ENCODE results near the gene TBC1D1.

TBC1D1 gene

DNA sequence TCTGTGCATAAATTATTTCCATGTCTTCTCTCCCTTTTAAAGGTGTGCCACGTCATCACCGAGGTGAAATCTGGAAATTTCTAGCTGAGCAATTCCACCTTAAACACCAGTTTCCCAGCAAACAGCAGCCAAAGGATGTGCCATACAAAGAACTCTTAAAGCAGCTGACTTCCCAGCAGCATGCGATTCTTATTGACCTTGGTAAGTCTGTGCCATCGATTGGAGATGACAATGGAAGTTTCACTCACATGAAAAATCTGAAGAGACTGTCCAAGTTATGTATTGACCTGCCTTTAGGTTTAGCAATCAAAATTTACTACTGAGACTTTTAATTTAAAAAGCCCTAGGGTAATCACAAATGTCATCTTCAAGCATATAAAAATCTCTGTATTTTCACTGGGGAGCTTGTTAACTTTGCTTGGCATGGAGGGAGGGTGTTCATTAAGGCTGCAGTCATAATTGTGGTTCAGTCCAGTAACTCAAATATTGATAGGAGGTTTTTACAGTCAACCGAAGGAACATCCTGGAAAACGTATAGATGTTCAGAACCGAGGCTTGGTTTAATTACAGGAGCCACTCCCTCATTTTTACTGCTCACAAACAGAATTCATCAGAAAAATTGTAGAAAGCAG lies 212.2 kb downstream of the TBC1D1 start:
- no peak overlapping the region for H3K14ac ChIP-seq (ENCODE audit: low read length)
- peaks cover 16 to 44% of the 10 kb centered on the region in 2 donors for H3K36me3 ChIP-seq (replicated peaks in 1 of 2; ENCODE audit: control insufficient read depth in 2 of 2, insufficient read depth in 2 of 2, low read length in 2 of 2)
- no peak overlapping the region for H3K18ac ChIP-seq (ENCODE audit: low read length)
- H2AK5ac ChIP-seq (ENCODE audit: low read depth, low read length), result no peak overlapping the region
- no CpG with 5 or more reads among the region's 7 CpGs for WGBS, 2 donors (ENCODE audit: extremely low coverage in 2 of 2, insufficient read length in 2 of 2, insufficient replicate concordance in 1 of 2)
- no peak overlapping the region for H3K4me2 ChIP-seq (ENCODE audit: insufficient read depth, low read length, poor library complexity, severe bottlenecking)
- peaks cover 0 to 6% (median 0%) of the 10 kb centered on the region in 3 experiments for H3K27me3 ChIP-seq (ENCODE audit: control insufficient read depth in 3 of 3, insufficient read depth in 3 of 3, low read depth in 1 of 3, low read length in 3 of 3)
- H3K4me1 ChIP-seq (ENCODE audit: control insufficient read depth in 2 of 2, insufficient read depth in 1 of 2, low read depth in 1 of 2, low read length in 2 of 2), result peaks cover 1 to 2% of the 10 kb centered on the region in 2 donors
- no peak overlapping the region for H4K91ac ChIP-seq (ENCODE audit: low read depth, low read length, poor library complexity)
- H2AFZ ChIP-seq (ENCODE audit: low read length), result no peak overlapping the region
- no peak for DNase-seq (ENCODE audit: low spot score)
- H4K8ac ChIP-seq (ENCODE audit: low read depth, low read length), result no peak overlapping the region
- no peak overlapping the region for H2BK5ac ChIP-seq (ENCODE audit: low read length)
- H3K9ac ChIP-seq (ENCODE audit: low read depth, low read length, poor library complexity), result no peak overlapping the region
- H2BK120ac ChIP-seq (ENCODE audit: low read depth, low read length), result no peak overlapping the region
- no peaks in the 10 kb centered on the region for H3K79me1 ChIP-seq (ENCODE audit: low read depth, low read length)
- H2BK12ac ChIP-seq (ENCODE audit: low read length), result no peak overlapping the region
- H2BK15ac ChIP-seq (ENCODE audit: low read length), result no peak overlapping the region
- H3K27ac ChIP-seq (replicated peaks; ENCODE audit: low read length), result no peak overlapping the region
- no peak overlapping the region for H3K23ac ChIP-seq (ENCODE audit: low read depth, low read length, poor library complexity)
- H3K4ac ChIP-seq (ENCODE audit: low read length), result no peak overlapping the region
- no peak overlapping the region for H3K4me3 ChIP-seq (ENCODE audit: low read length in 2 of 2)
- peaks cover 0 to 3% of the 10 kb centered on the region in 2 donors for H3K9me3 ChIP-seq (replicated peaks in 1 of 2; ENCODE audit: control insufficient read depth in 2 of 2, insufficient read depth in 1 of 2, low read depth in 1 of 2, low read length in 2 of 2)

DNA sequence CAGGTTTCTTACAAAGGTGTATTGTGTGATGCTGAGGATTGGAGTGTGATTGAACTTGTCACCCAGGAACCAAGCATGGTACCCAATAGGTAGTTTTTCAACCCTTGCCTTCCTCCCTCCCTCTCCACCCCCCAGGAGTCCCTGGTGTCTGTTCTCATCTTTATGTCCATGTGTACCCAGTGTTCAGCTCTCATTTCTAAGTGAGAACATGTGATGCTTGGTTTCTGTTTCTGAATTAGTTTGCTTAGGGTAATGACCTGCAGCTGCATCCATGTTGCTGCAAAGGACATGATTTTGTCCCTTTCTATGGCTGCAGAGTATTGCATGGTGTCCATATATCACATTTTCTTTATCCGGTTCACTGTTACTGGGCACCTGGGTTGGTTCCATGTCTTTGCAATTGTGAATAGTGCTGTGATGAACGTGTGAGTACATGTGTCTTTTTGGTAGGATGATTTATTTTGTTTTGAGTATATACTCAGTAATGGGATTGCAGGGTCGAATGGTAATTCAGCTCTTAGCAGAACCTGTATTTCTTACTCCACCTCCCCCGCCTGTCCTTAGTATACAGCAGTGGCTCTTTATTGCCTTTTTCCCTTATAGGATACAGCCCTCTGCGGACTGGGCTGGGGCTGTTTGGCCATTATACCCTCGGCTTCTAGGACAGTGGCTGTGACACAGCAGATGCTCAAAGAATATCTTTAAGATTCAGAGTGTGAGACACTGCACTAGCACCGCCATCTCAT lies 214.8 kb downstream of the TBC1D1 start:
- Histone ChIP-seq H3K27ac (replicated peaks; ENCODE audit: low read length) (no peak overlapping the region), H3K4me3 (ENCODE audit: low read length in 2 of 2) (no peak overlapping the region), H3K14ac (ENCODE audit: low read length) (no peak overlapping the region), H3K4me1 (ENCODE audit: control insufficient read depth in 2 of 2, insufficient read depth in 1 of 2, low read depth in 1 of 2, low read length in 2 of 2) (peaks cover 13 to 21% of the 10 kb centered on the region in 2 donors), H2BK12ac (ENCODE audit: low read length) (no peak overlapping the region), H3K27me3 (ENCODE audit: control insufficient read depth in 3 of 3, insufficient read depth in 3 of 3, low read depth in 1 of 3, low read length in 3 of 3) (peaks cover 0 to 10% (median 0%) of the 10 kb centered on the region in 3 experiments), H3K18ac (ENCODE audit: low read length) (no peak overlapping the region), H3K36me3 (replicated peaks in 1 of 2; ENCODE audit: control insufficient read depth in 2 of 2, insufficient read depth in 2 of 2, low read length in 2 of 2) (peaks cover 15 to 45% of the 10 kb centered on the region in 2 donors), H3K9me3 (replicated peaks in 1 of 2; ENCODE audit: control insufficient read depth in 2 of 2, insufficient read depth in 1 of 2, low read depth in 1 of 2, low read length in 2 of 2) (peaks cover 0 to 3% of the 10 kb centered on the region in 2 donors), H3K79me1 (ENCODE audit: low read depth, low read length) (no peaks in the 10 kb centered on the region), H2AK5ac (ENCODE audit: low read depth, low read length) (no peak overlapping the region), H2BK15ac (ENCODE audit: low read length) (no peak overlapping the region), H2AFZ (ENCODE audit: low read length) (no peak overlapping the region), H2BK120ac (ENCODE audit: low read depth, low read length) (no peak overlapping the region), H3K4me2 (ENCODE audit: insufficient read depth, low read length, poor library complexity, severe bottlenecking) (no peak overlapping the region), H3K4ac (ENCODE audit: low read length) (no peak overlapping the region), H4K8ac (ENCODE audit: low read depth, low read length) (no peak overlapping the region), H2BK5ac (ENCODE audit: low read length) (no peak overlapping the region), H3K23ac (ENCODE audit: low read depth, low read length, poor library complexity) (no peak overlapping the region), H4K91ac (ENCODE audit: low read depth, low read length, poor library complexity) (no peak overlapping the region), H3K9ac (ENCODE audit: low read depth, low read length, poor library complexity) (no peak overlapping the region)
- WGBS, 2 donors (ENCODE audit: extremely low coverage in 2 of 2, insufficient read length in 2 of 2, insufficient replicate concordance in 1 of 2), result no CpG with 5 or more reads among the region's 7 CpGs
- DNase-seq (ENCODE audit: low spot score), result no peak

DNA sequence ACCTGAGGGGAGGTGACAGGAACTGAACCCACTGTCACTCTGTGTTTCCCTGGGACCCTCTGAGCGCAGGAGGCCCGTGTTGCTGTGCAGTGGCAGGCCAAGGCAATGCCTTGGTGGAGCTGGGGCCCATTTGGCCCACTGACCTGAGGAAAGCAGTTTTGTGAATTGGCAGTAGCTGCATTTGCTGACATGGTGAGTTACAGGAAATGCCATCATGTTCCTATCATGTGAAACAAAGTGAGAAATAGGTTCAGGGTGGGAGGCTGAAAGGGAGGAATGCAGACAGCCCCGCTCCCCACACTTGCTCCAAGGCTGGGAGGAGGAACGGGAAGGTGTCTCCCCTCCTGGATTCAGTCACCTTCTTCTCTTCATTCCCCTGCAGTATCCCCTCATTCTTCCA lies 215.4 kb downstream of the TBC1D1 start:
- Histone ChIP-seq H3K23ac (ENCODE audit: low read depth, low read length, poor library complexity) (peak overlapping the region; percentile 16), H3K27me3 (ENCODE audit: control insufficient read depth in 3 of 3, insufficient read depth in 3 of 3, low read depth in 1 of 3, low read length in 3 of 3) (peaks cover 0 to 10% (median 0%) of the 10 kb centered on the region in 3 experiments), H3K79me1 (ENCODE audit: low read depth, low read length) (no peaks in the 10 kb centered on the region), H3K4ac (ENCODE audit: low read length) (no peak overlapping the region), H3K4me1 (ENCODE audit: control insufficient read depth in 2 of 2, insufficient read depth in 1 of 2, low read depth in 1 of 2, low read length in 2 of 2) (peaks cover 16 to 27% of the 10 kb centered on the region in 2 donors), H2AK5ac (ENCODE audit: low read depth, low read length) (no peak overlapping the region), H2AFZ (ENCODE audit: low read length) (no peak overlapping the region), H2BK12ac (ENCODE audit: low read length) (no peak overlapping the region), H3K4me3 (ENCODE audit: low read length in 2 of 2) (no peak overlapping the region), H2BK120ac (ENCODE audit: low read depth, low read length) (no peak overlapping the region), H3K9me3 (replicated peaks in 1 of 2; ENCODE audit: control insufficient read depth in 2 of 2, insufficient read depth in 1 of 2, low read depth in 1 of 2, low read length in 2 of 2) (peaks cover 0 to 3% of the 10 kb centered on the region in 2 donors), H2BK5ac (ENCODE audit: low read length) (no peak overlapping the region), H4K8ac (ENCODE audit: low read depth, low read length) (no peak overlapping the region), H3K27ac (replicated peaks; ENCODE audit: low read length) (no peak overlapping the region), H3K36me3 (replicated peaks in 1 of 2; ENCODE audit: control insufficient read depth in 2 of 2, insufficient read depth in 2 of 2, low read length in 2 of 2) (peaks cover 14 to 43% of the 10 kb centered on the region in 2 donors), H3K14ac (ENCODE audit: low read length) (no peak overlapping the region), H3K4me2 (ENCODE audit: insufficient read depth, low read length, poor library complexity, severe bottlenecking) (no peak overlapping the region), H3K9ac (ENCODE audit: low read depth, low read length, poor library complexity) (no peak overlapping the region), H3K18ac (ENCODE audit: low read length) (peak overlapping the region; percentile 55), H2BK15ac (ENCODE audit: low read length) (no peak overlapping the region), H4K91ac (ENCODE audit: low read depth, low read length, poor library complexity) (no peak overlapping the region)
- no CpG with 5 or more reads among the region's 4 CpGs for WGBS, 2 donors (ENCODE audit: extremely low coverage in 2 of 2, insufficient read length in 2 of 2, insufficient replicate concordance in 1 of 2)
- DNase-seq (ENCODE audit: low spot score), result no peak

DNA sequence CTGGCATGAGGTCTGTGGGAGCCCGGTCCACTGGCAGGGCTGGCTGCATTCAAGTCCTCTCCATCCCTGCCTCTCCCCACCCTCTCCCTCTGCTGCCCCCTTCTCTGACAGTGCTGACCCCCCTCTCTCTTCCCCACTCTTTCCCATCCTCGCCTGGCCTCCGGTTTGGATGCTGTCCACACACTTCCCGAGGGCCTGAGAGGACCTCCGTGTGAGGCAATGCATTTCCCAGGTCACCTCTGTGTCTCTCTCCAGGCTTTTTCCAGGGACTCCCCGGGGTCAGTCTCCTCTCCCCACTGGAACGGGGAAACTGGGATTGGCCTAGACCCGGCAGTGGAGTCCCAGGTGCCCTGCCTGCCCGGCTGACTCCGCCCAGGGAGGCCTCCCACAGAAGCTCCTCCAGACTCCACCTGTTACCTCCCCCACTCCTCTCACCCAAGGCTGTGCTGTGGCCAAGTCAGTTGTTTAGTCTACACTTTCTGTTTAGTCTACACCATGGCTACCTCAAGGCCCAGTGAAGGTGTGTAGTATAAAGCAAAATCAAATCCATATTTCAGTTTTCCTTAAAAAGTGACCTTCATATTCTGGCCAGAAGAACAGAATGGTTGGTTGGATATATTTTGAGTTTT lies 216.1 kb downstream of the TBC1D1 start:
- no peak overlapping the region for H3K18ac ChIP-seq (ENCODE audit: low read length)
- H3K27me3 ChIP-seq (ENCODE audit: control insufficient read depth in 3 of 3, insufficient read depth in 3 of 3, low read depth in 1 of 3, low read length in 3 of 3), result peaks cover 0 to 10% (median 0%) of the 10 kb centered on the region in 3 experiments
- H3K4me1 ChIP-seq (ENCODE audit: control insufficient read depth in 2 of 2, insufficient read depth in 1 of 2, low read depth in 1 of 2, low read length in 2 of 2), result peaks cover 20 to 33% of the 10 kb centered on the region in 2 donors
- H2BK12ac ChIP-seq (ENCODE audit: low read length), result no peak overlapping the region
- H2AK5ac ChIP-seq (ENCODE audit: low read depth, low read length), result no peak overlapping the region
- no peak overlapping the region for H3K14ac ChIP-seq (ENCODE audit: low read length)
- H3K36me3 ChIP-seq (replicated peaks in 1 of 2; ENCODE audit: control insufficient read depth in 2 of 2, insufficient read depth in 2 of 2, low read length in 2 of 2), result peaks cover 14 to 43% of the 10 kb centered on the region in 2 donors
- peak overlapping the region; percentile 16 for H3K23ac ChIP-seq (ENCODE audit: low read depth, low read length, poor library complexity)
- H3K4me3 ChIP-seq (ENCODE audit: low read length in 2 of 2), result no peak overlapping the region
- H2BK120ac ChIP-seq (ENCODE audit: low read depth, low read length), result no peak overlapping the region
- no peak overlapping the region for H3K9ac ChIP-seq (ENCODE audit: low read depth, low read length, poor library complexity)
- H3K79me1 ChIP-seq (ENCODE audit: low read depth, low read length), result no peaks in the 10 kb centered on the region
- H3K4ac ChIP-seq (ENCODE audit: low read length), result no peak overlapping the region
- WGBS, 2 donors (ENCODE audit: extremely low coverage in 2 of 2, insufficient read length in 2 of 2, insufficient replicate concordance in 1 of 2), result no CpG with 5 or more reads among the region's 10 CpGs
- peaks cover 0 to 3% of the 10 kb centered on the region in 2 donors for H3K9me3 ChIP-seq (replicated peaks in 1 of 2; ENCODE audit: control insufficient read depth in 2 of 2, insufficient read depth in 1 of 2, low read depth in 1 of 2, low read length in 2 of 2)
- H3K4me2 ChIP-seq (ENCODE audit: insufficient read depth, low read length, poor library complexity, severe bottlenecking), result no peak overlapping the region
- no peak overlapping the region for H4K8ac ChIP-seq (ENCODE audit: low read depth, low read length)
- DNase-seq (ENCODE audit: low spot score), result no peak
- H2AFZ ChIP-seq (ENCODE audit: low read length), result no peak overlapping the region
- no peak overlapping the region for H2BK5ac ChIP-seq (ENCODE audit: low read length)
- no peak overlapping the region for H4K91ac ChIP-seq (ENCODE audit: low read depth, low read length, poor library complexity)
- H2BK15ac ChIP-seq (ENCODE audit: low read length), result no peak overlapping the region
- no peak overlapping the region for H3K27ac ChIP-seq (replicated peaks; ENCODE audit: low read length)

Measured in neuronal stem cell (in vitro differentiated cells).